SH-SY5Y (cell line): Measurements from ENCODE around the gene IL25.

Source experiments
- GATA2 ChIP-seq: IDR thresholded peaks from 2 replicates; pipeline ENCODE4 v1.6.1; 2011; ENCODE audit warnings: mild to moderate bottlenecking, low read depth, low read length
- GATA3 ChIP-seq: IDR thresholded peaks from 2 replicates; pipeline ENCODE4 v1.6.1; 2011; ENCODE audit warnings: low read depth, mild to moderate bottlenecking, low read length, moderate library complexity

DNA sequence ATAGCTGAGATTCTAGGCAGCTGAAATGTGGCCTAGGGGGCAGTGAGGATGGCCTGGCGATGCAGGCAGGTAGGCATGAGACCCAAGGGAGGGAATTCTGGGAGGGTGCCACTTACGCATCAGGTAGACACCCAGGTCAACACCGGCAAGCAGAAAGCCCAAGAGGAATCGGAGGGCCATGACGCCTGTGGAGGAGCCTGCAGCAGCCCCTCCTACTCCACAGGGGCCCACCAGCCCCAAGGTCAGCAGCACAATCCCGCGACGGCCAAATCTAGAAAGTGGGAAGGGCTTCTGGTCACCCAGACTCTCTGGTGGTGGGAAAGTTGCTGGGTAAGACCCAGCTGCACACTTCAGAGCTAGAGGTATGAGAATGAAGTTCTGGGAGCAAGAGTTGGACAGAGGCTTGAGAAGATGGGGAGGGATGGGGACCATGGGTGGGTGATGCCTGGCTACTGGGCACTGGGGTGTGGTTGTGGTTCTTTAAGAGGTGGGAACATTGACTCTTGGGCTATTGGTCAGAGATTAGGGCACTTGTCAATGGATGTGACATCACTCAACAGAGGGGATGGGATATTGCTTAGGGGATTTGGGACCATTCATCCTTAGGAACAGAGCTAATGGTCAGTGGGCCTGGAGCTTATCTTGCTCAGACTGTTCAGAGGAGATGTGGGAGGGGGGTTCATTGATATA, 23.3 kb upstream of the IL25 start:
- TF ChIP-seq GATA2 (no peak), GATA3 (no peak)
